H9 (cell line): ENCODE results near the gene DDX1. TPM values are rescaled to one million over a fixed set of nuclear protein-coding genes. Genes with fewer than 3 reads are reported as not detected.

Experiments used
- DNase-seq: peaks from one replicate; pipeline ENCODE4 v3.0.0-alpha.2; 2017
- H2AFZ ChIP-seq: one replicate; pipeline ENCODE4 v1.6.1; 2013; ENCODE audit warnings: mild to moderate bottlenecking, low read length, control low read depth, moderate library complexity
- H2AK5ac ChIP-seq: 2 replicates; pipeline ENCODE4 v1.6.1; 2013; ENCODE audit warnings: low read length, control low read depth, mixed read lengths; ENCODE audit not compliant: insufficient read length
- H2BK120ac ChIP-seq: one replicate; pipeline ENCODE4 v1.6.1; 2013; ENCODE audit warnings: low read depth, mild to moderate bottlenecking, low read length, control low read depth, inconsistent platforms; ENCODE audit not compliant: poor library complexity, severe bottlenecking
- H2BK12ac ChIP-seq: 2 replicates; pipeline ENCODE4 v1.6.1; 2013; ENCODE audit warnings: low read length, control low read depth, mixed read lengths, low read depth; ENCODE audit not compliant: insufficient read length
- H2BK15ac ChIP-seq: 2 replicates; pipeline ENCODE4 v1.6.1; 2013; ENCODE audit warnings: low read depth, low read length, control low read depth
- H2BK20ac ChIP-seq: one replicate; pipeline ENCODE4 v1.6.1; 2013; ENCODE audit warnings: low read depth, mild to moderate bottlenecking, low read length, control low read depth, inconsistent platforms; ENCODE audit not compliant: poor library complexity, severe bottlenecking
- H2BK5ac ChIP-seq: 2 replicates; pipeline ENCODE4 v1.6.1; 2013; ENCODE audit warnings: low read length, control low read depth, mixed read lengths; ENCODE audit not compliant: insufficient read length
- H3K14ac ChIP-seq: 2 replicates; pipeline ENCODE4 v1.6.1; 2013; ENCODE audit warnings: low read length, control low read depth; ENCODE audit not compliant: insufficient read depth
- H3K18ac ChIP-seq: 2 replicates; pipeline ENCODE4 v1.6.1; 2013; ENCODE audit warnings: low read depth, mild to moderate bottlenecking, mixed read lengths, low read length, control low read depth; ENCODE audit not compliant: insufficient read length
- H3K23ac ChIP-seq: 2 replicates; pipeline ENCODE4 v1.6.1; 2013; ENCODE audit warnings: low read length, control low read depth, mixed read lengths, low read depth; ENCODE audit not compliant: insufficient read length
- H3K23me2 ChIP-seq: 2 replicates; pipeline ENCODE4 v1.6.1; 2013; ENCODE audit warnings: low read depth, mild to moderate bottlenecking, mixed read lengths, low read length, control low read depth; ENCODE audit not compliant: insufficient read length, poor library complexity, severe bottlenecking
- H3K27ac ChIP-seq: 2 replicates; pipeline ENCODE4 v1.5.1; 2013; ENCODE audit warnings: low read length, control low read depth, mixed read lengths, low read depth; ENCODE audit not compliant: insufficient read length
- H3K27me3 ChIP-seq: 2 replicates; pipeline ENCODE4 v1.6.1; 2013; ENCODE audit warnings: low read length, control low read depth, inconsistent platforms; ENCODE audit not compliant: insufficient read depth
- H3K4ac ChIP-seq: 2 replicates; pipeline ENCODE4 v1.6.1; 2013; ENCODE audit warnings: low read depth, mild to moderate bottlenecking, control low read depth, inconsistent platforms, low read length, moderate library complexity
- H3K4me1 ChIP-seq: 2 replicates; pipeline ENCODE4 v1.6.1; 2013; ENCODE audit warnings: low read length, control low read depth, inconsistent platforms; ENCODE audit not compliant: insufficient read depth
- H3K4me2 ChIP-seq: 2 replicates; pipeline ENCODE4 v1.6.1; 2013; ENCODE audit warnings: low read length, control low read depth, mixed read lengths; ENCODE audit not compliant: insufficient read length, insufficient read depth
- H3K56ac ChIP-seq: 2 replicates; pipeline ENCODE4 v1.6.1; 2013; ENCODE audit warnings: low read depth, mild to moderate bottlenecking, mixed read lengths, low read length, control low read depth; ENCODE audit not compliant: insufficient read length
- H3K79me1 ChIP-seq: 2 replicates; pipeline ENCODE4 v1.6.1; 2013; ENCODE audit warnings: low read depth, mild to moderate bottlenecking, moderate library complexity, low read length, control low read depth, inconsistent platforms; ENCODE audit not compliant: insufficient read depth, poor library complexity, severe bottlenecking
- H3K79me2 ChIP-seq: 2 replicates; pipeline ENCODE4 v1.6.1; 2013; ENCODE audit warnings: low read length, control low read depth, inconsistent platforms; ENCODE audit not compliant: insufficient read depth
- H3K9ac ChIP-seq: 2 replicates; pipeline ENCODE4 v1.6.1; 2013; ENCODE audit warnings: low read length, control low read depth, mixed read lengths; ENCODE audit not compliant: insufficient read length; ENCODE audit errors: extremely low read depth
- H3K9me3 ChIP-seq: one replicate; pipeline ENCODE4 v1.6.1; 2013; ENCODE audit warnings: low read depth, low read length, inconsistent platforms; ENCODE audit not compliant: control insufficient read depth
- H3T11ph ChIP-seq: one replicate; pipeline ENCODE4 v1.6.1; 2013; ENCODE audit warnings: mild to moderate bottlenecking, low read length, control low read depth, inconsistent platforms
- H4K20me1 ChIP-seq: one replicate; pipeline ENCODE4 v1.6.1; 2013; ENCODE audit not compliant: control insufficient read depth, insufficient read length, insufficient read depth
- H4K5ac ChIP-seq: 2 replicates; pipeline ENCODE4 v1.6.1; 2013; ENCODE audit warnings: low read depth, mild to moderate bottlenecking, mixed read lengths, low read length, control low read depth; ENCODE audit not compliant: insufficient read length
- H4K8ac ChIP-seq: replicated peaks from 2 replicates; pipeline ENCODE4 v1.6.1; 2013; ENCODE audit warnings: low read length, control low read depth, mixed read lengths, low read depth; ENCODE audit not compliant: insufficient read length
- H4K91ac ChIP-seq: 2 replicates; pipeline ENCODE4 v1.6.1; 2013; ENCODE audit warnings: low read depth, mild to moderate bottlenecking, moderate library complexity, mixed read lengths, low read length, control low read depth; ENCODE audit not compliant: insufficient read length
- H3K27ac Mint-ChIP-seq, 3 experiments: 2 replicates in 2 of 3; 3 replicates in 1 of 3; pipeline ENCODE4 v1.8.0; 2020 to 2021; ENCODE audit warnings: mixed read lengths in 3 of 3, mild to moderate bottlenecking in 1 of 3, moderate library complexity in 1 of 3
- H3K27me3 Mint-ChIP-seq: 2 replicates; pipeline ENCODE4 v1.8.0; 2021; ENCODE audit warnings: low read depth, mild to moderate bottlenecking, moderate library complexity, mixed read lengths
- H3K36me3 Mint-ChIP-seq, 3 experiments: 2 replicates in 2 of 3; 3 replicates in 1 of 3; pipeline ENCODE4 v1.8.0; 2020 to 2021; ENCODE audit warnings: low read depth in 3 of 3, mixed read lengths in 3 of 3; ENCODE audit not compliant: insufficient read depth in 1 of 3
- H3K4me1 Mint-ChIP-seq, 2 experiments: 2 replicates each; pipeline ENCODE4 v1.8.0; 2020; ENCODE audit warnings: mixed read lengths in 2 of 2
- H3K4me3 Mint-ChIP-seq, 2 experiments: 2 replicates in 1 of 2; 3 replicates in 1 of 2; pipeline ENCODE4 v1.8.0; 2020 to 2021; ENCODE audit warnings: mild to moderate bottlenecking in 2 of 2, mixed read lengths in 2 of 2, moderate library complexity in 1 of 2
- H3K9me3 Mint-ChIP-seq, 2 experiments: 2 replicates in 1 of 2; 3 replicates in 1 of 2; pipeline ENCODE4 v1.8.0; 2020; ENCODE audit warnings: mild to moderate bottlenecking in 2 of 2, mixed read lengths in 2 of 2, moderate library complexity in 1 of 2
- WGBS: extraction: QIAGEN DNeasy Blood & Tissue Kit; methylation state at CpG from one replicate; pipeline ENCODE4 v1.1.7; 2013; ENCODE audit warnings: missing lambda C conversion rate, low lambda C conversion rate, mixed read lengths; ENCODE audit not compliant: insufficient read length; ENCODE audit errors: extremely low coverage; 5-methylcytosine and 5-hydroxymethylcytosine counted together
- total RNA-seq: library from RNA; stranded (reverse); gene quantifications from 2 replicates; pipeline ENCODE4 v1.2.1, GENCODE V29; 2021
- TF ChIP-seq, protein P1 (sequence below): fragments of 200-600 bp; sonication (generic); conservative IDR thresholded peaks from 3 replicates; pipeline ENCODE4 v1.8.0; 2021; ENCODE audit warnings: antibody characterized with exemption, mild to moderate bottlenecking

Gene DDX1
- total RNA-seq, 1 experiment from 2014 or later, result 120 TPM

DNA sequence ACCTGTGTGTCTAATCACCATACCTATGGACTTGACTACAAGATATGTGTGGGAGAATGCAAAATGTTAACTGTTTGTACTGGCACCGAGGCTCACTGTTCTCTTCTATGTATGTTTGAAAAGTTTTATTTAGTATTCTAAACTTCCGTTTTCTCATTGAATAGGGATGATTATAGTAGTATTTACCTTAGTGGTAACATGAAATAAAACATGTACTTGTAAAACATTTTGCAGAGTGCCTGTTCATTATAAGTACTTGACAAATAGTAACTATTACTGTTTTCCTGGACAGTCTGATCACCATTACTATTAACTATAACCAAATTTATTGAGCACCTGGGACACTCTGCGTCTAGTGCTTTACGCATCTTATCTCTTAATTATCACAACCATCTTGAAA lies 24.8 kb downstream of the DDX1 start:
- Histone ChIP-seq H3K27me3 (no peaks in the 10 kb centered on the region), H4K91ac (no peak overlapping the region), H2BK12ac (no peak overlapping the region), H2BK5ac (no peak overlapping the region), H2AFZ (no peak overlapping the region), H3K23ac (no peak overlapping the region), H3K4me1 (no peaks in the 10 kb centered on the region), H3K79me1 (no peaks in the 10 kb centered on the region), H3T11ph (no peak overlapping the region), H3K9ac (no peak overlapping the region), H3K27ac (no peak overlapping the region), H2AK5ac (no peak overlapping the region), H3K4me2 (no peak overlapping the region), H4K5ac (no peak overlapping the region), H2BK120ac (no peak overlapping the region), H3K79me2 (no peaks in the 10 kb centered on the region), H4K8ac (no peak overlapping the region), H3K18ac (no peak overlapping the region), H3K4ac (no peak overlapping the region), H2BK15ac (no peak overlapping the region), H3K9me3 (no peaks in the 10 kb centered on the region), H2BK20ac (no peak overlapping the region), H3K56ac (no peak overlapping the region), H3K23me2 (no peaks in the 10 kb centered on the region), H4K20me1 (no peaks in the 10 kb centered on the region), H3K14ac (no peak overlapping the region)
- DNase-seq, result no peak
- no CpG with 5 or more reads among the region's 4 CpGs for WGBS
- H3K27me3 Mint-ChIP-seq, result no peaks in the 10 kb centered on the region
- no peak overlapping the region for H3K27ac Mint-ChIP-seq
- H3K4me3 Mint-ChIP-seq, result no peak overlapping the region
- TF ChIP-seq, protein P1, sequence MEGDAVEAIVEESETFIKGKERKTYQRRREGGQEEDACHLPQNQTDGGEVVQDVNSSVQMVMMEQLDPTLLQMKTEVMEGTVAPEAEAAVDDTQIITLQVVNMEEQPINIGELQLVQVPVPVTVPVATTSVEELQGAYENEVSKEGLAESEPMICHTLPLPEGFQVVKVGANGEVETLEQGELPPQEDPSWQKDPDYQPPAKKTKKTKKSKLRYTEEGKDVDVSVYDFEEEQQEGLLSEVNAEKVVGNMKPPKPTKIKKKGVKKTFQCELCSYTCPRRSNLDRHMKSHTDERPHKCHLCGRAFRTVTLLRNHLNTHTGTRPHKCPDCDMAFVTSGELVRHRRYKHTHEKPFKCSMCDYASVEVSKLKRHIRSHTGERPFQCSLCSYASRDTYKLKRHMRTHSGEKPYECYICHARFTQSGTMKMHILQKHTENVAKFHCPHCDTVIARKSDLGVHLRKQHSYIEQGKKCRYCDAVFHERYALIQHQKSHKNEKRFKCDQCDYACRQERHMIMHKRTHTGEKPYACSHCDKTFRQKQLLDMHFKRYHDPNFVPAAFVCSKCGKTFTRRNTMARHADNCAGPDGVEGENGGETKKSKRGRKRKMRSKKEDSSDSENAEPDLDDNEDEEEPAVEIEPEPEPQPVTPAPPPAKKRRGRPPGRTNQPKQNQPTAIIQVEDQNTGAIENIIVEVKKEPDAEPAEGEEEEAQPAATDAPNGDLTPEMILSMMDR, result no peak
- peaks cover 2% of the 10 kb centered on the region in 2 experiments; a peak in 1 of 5 replicates for H3K9me3 Mint-ChIP-seq
- H3K4me1 Mint-ChIP-seq, result no peaks in the 10 kb centered on the region
- peaks cover 18 to 67% (median 53%) of the 10 kb centered on the region in 3 experiments; a peak in 6 of 7 replicates for H3K36me3 Mint-ChIP-seq
